NCI-H510A (cell line): ENCODE data around the gene GPLD1.
"Not testable (repeated sequence)": the region's sequence is repeated elsewhere in the genome, so short reads cannot be mapped to it uniquely, and the experiment has no call there.

Experiments
- DNase-seq: peaks from one replicate; lab custom pipeline; 2025; lab: John Stamatoyannopoulos, UW

The GPLD1 gene

DNA sequence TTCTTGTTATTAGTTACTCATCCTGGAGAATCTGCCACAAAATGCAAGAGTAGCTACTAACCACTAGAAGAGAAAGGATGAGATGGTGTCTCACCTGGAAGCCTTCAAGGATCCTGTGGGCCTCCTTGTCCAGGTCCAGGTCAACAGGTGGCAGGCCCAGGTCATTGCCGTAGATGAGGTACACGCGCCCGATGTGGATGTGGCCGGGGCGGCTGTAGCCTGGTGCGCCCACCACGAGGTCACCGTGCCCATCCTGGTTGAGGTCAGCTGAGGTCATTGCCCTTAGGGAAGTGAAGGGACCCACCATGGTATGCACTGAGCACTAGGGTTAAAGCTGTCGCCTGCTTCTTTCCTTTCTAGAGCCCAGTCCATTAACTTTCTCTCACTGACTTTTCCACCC lies 35.5 kb downstream of the GPLD1 start:
- DNase-seq = no peak

DNA sequence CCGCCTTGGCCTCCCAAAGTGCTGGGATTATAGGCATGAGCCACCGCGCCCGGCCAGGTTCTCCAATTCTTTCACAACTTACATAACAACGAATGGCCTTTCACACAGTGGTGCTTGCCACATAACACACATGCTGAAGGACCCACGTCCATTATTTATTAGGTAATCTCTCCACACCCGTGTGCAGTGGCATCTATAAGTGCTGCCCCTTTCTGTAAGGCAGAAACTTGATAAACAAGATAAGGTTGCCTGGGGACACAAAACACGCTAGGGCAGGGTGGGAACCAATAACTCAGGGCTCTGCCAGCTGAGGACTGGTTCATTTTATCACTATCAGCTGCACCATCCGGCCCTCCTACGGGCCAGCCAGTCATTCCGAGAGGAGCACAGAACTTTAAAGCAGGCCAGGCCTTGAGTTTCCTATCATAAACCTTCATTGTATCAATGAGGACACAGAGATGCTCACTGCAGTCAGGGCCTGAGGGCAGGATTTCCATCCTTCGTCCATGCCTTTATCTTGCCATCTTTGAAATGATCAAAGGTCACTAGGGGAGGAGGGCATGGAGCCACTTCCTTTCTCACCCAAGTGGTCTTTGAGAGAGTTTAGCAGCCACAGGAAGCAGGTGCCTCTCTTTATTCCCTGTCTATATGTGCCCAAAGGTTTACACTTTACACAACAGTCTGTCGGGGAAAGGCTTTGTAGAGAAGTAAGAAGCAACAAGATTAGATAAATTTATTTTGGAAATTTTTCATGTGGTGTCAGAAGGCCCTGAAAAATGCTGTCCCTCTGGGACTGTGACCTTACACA lies 37.6 kb downstream of the GPLD1 start:
- no peak for DNase-seq

GRCh38 chr6:24448828-24449525 lies 40.4 kb downstream of the GPLD1 start:
- no peak for DNase-seq

GRCh38 chr6:24448396-24448795 lies 41.0 kb downstream of the GPLD1 start:
- no peak for DNase-seq

DNA sequence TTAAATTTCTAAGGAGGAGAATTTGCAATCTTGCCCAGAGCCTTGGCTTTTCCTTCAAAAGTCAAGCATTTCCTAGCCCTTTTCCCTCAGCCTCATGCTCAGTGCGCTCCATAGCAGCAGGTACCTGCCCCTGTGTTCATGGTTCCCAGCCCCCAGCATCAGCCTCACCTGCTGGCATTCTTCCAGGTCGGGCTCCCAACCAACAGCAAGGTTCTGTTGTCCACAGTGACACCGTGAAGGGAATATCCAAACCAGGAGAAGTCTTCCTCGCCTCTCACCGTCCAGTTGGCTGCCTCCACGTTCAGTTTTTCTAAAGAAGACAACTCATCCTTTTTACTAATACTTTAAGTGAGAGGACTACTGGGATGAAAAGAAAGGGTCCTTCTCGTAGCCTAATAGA lies 42.7 kb downstream of the GPLD1 start:
- no peak for DNase-seq

- no peak for DNase-seq
Observed at GRCh38 chr6:24445704-24446103, 43.7 kb downstream of the GPLD1 start.

DNA sequence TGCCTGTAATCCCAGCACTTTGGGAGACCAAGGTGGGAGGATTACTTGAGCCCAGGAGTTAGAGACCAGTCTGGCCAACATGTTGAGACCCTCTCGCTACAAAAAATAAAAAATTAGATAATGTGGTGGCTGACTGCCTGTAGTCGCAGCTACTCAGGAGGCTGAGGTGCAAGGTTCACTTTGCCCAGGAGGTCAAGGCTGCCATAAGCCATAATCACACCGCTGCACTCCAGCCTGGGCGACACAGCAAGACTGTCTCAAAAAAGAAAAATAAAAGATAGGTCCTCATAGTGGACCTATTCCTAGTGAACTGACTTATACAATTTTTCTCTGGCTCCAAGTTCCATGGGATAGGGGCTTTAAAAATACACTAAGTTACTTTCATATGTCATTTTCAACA lies 44.8 kb downstream of the GPLD1 start:
- DNase-seq = no peak

- no peak for DNase-seq
Observed at GRCh38 chr6:24441599-24441904, 47.8 kb downstream of the GPLD1 start.

GRCh38 chr6:24440897-24441598 lies 48.3 kb downstream of the GPLD1 start:
- no peak for DNase-seq

DNA sequence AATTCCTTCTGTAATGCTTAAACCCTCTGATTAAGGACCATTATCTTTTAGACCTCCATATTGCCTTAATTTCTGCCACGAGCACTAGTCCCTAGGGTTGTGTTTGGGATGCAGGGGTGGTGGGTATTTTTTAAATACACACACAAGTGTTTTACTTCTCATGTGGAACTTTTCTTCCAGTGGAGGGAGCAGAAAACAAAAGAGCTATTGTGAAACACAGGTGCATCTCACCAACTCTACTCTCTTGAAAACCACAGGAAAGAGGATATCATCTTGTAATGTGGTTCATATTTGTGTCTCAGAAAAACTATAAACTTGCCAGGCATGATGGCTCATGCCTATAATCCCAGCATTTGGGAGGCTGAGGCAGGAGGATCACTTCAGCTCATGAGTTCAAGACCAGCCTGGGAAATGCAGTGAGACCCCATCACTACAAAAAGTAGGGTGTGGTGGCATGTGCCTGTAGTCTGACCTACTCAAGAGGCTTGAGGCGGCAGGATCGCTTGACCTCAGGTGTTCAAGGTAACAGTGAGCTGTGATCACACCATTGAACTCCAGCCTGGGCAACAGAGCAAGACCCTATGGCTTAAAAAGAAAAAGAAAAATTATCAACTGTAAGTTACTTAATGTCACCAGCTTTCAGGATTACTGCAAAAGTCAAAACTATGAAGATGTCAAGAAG lies 49.4 kb downstream of the GPLD1 start:
- DNase-seq = no peak

- no peak for DNase-seq
Observed at GRCh38 chr6:24436979-24437378, 52.4 kb downstream of the GPLD1 start.

GRCh38 chr6:24432611-24433010 lies 56.8 kb downstream of the GPLD1 start:
- no peak for DNase-seq

DNA sequence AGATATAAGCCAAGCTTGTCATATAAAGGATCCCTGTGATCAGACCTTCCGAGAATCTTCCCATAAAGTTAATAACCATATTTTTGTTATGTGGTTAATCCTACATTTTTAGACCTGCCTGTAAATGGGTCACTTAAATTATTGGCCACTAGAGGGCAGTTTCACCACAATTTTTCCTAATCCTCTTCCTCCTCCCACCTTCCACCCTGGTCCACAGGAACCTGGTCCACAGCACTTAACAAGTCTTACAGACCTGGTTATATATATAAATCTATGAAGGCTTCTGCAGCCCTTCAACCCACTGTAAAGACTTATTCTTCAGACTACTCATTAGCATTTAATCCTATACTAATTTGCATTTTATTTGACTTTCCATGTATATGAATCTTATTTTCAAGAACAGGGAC lies 58.3 kb downstream of the GPLD1 start:
- DNase-seq = no peak

GRCh38 chr6:24430086-24430485 lies 59.3 kb downstream of the GPLD1 start:
- no peak for DNase-seq

DNA sequence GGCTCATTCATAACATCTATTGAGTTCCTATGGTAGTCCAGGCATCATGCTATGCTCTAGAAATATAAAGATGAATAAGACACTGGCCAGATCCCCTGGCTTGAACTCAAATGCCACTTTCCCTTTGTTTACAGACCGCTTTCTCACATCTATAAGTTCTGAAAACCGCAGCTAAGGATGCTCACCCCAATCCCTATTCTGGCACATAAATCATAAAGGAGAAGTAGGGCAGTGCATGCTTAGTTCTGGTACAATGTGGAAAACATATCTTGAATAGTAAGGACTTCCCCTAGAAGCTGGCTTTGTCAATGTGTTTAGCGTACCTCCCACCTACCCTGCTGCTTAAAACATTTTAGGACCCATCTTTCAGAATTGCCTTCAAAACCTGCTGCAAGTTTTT lies 60.2 kb downstream of the GPLD1 start:
- DNase-seq = no peak

GRCh38 chr6:24428615-24429014 lies 60.8 kb downstream of the GPLD1 start:
- DNase-seq = no peak

GRCh38 chr6:24426729-24427446 lies 62.5 kb downstream of the GPLD1 start:
- DNase-seq = no peak

DNA sequence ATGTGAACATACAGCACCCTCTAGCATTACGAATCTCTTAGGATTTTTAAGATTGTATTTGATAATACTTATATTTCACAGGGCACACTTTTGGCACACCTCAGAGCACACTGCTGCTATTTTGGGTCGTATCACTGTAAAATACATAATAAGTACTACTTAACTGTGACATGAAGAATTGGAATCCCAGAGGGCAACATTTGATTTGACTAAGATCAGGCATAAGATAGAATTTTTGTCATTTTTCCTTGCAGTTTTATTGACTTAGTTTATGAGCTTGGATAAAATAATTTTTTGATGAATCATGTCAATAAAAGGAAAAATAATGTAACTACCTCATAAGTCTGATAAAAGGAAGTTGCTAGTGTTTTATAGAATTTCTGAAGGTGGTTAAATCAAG lies 64.3 kb downstream of the GPLD1 start:
- no peak for DNase-seq

DNA sequence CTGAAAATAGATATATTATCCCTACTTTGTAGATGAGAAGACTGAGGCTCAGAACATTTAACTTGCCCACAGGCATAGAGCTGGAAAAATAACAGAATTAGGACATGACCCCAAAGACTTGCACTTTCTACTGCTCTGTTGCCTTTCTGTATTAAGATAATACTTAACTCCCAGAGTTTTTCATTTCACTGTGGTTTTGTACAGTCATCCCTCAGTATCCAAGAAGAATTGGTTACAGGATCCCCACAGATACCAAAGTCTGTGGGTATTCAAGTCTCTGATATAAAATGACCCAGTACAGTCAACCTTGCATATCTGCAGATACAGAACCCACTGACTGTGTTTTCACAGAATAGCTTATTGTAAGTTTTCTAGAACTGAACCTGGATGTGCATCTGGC lies 69.9 kb downstream of the GPLD1 start:
- DNase-seq = no peak

DNA sequence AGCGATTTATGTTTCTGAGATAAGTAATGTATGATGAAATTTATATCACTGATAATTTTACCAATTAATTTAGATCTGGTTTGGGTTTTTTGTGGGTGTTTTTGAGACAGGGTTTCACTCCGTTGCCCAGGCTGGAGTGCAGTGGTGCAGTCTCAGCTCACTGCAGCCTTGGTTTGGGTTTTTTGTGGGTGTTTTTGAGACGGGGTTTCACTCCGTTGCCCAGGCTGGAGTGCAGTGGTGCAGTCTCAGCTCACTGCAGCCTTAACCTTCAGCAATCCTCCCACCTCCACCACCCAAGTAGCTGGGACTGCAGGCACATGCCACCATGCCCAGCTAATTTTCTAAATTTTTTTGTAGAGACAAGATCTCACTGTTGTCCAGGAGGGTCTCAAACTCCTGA lies 73.6 kb downstream of the GPLD1 start:
- no peak for DNase-seq

DNA sequence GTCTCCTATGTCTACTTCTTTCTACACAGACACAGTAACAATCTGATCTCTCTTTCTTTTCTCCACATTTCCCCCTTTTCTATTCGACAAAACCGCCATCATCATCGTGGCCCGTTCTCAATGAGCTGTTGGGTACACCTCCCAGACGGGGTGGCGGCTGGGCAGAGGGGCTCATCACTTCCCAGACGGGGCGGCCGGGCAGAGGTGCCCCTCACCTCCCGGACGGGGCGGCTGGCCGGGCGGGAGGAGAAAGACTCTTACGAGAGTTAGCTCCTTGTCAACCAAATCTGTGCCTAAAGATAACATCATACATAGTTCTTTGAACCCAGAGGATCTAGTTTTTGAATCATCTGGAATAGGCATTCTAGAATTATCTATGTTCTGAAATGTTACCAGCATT lies 74.8 kb downstream of the GPLD1 start:
- DNase-seq = not testable (repeated sequence)

DNA sequence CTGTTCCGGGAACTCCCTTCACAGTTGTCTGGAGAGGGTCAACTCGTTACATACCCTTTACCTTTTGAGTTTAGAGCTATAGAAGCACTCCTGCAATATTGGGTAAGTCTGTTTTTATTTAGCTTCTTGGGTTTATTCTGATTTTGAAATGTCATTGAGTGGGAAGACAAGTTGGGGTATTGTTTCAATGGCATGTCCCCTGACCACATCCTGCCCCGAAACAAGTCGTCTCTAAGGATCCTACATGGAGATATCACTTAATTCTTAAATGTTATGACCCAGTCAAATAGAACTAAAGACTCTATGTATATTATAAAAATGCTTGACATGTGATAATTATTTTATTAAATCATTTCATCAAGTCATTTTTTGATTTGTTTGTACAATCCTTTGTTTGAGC lies 77.1 kb downstream of the GPLD1 start:
- DNase-seq = no peak
